Kidney (tissue), 14 donors: Measurements from ENCODE around the gene HK1. TPM values are rescaled to one million over a fixed set of nuclear protein-coding genes. Genes with fewer than 3 reads are reported as not detected.
A peak's percentile ranks its signal among the peaks of the same experiment; 100 is the strongest.
"Not testable (repeated sequence)": the region's sequence is repeated elsewhere in the genome, so short reads cannot be mapped to it uniquely, and the experiment has no call there.

Experiments
- DNase-seq, 5 donors: peaks; one replicate each; pipeline ENCODE4 v3.0.0-alpha.2; 2013 to 2020
- FAIRE-seq: peaks from 2 replicates; lab custom pipeline; 2012; peaks lifted over from hg19 to GRCh38; lab: Jason Lieb, UNC
- H3K27ac ChIP-seq, 2 donors: one replicate each; pipeline ENCODE4 v1.7.0; 2013; ENCODE audit warnings: low read depth in 2 of 2, low read length in 2 of 2, inconsistent platforms in 1 of 2
- H3K27me3 ChIP-seq: one replicate; pipeline ENCODE4 v1.7.1; 2013; ENCODE audit warnings: low read length, inconsistent platforms; ENCODE audit not compliant: control insufficient read depth, insufficient read depth
- H3K36me3 ChIP-seq, 3 donors: one replicate each; pipeline versions ENCODE4 v1.7.0 to v1.7.1; 2013; ENCODE audit warnings: low read length in 3 of 3, control low read depth in 1 of 3, inconsistent platforms in 1 of 3; ENCODE audit not compliant: insufficient read depth in 3 of 3, control insufficient read depth in 2 of 3
- H3K4me1 ChIP-seq, 3 donors: one replicate each; pipeline versions ENCODE4 v1.7.0 to v1.7.1; 2013; ENCODE audit warnings: low read length in 3 of 3, inconsistent platforms in 1 of 3, low read depth in 1 of 3; ENCODE audit not compliant: control insufficient read depth in 2 of 3, insufficient read depth in 2 of 3
- H3K4me3 ChIP-seq, 3 donors: one replicate each; pipeline versions ENCODE4 v1.7.0 to v1.8.1; 2013; ENCODE audit warnings: low read length in 3 of 3, control low read depth in 1 of 3, inconsistent platforms in 1 of 3
- H3K9ac ChIP-seq, 3 donors: one replicate each; pipeline versions ENCODE4 v1.7.0 to v1.7.1; 2013; ENCODE audit warnings: low read length in 3 of 3, control low read depth in 1 of 3, inconsistent platforms in 1 of 3
- H3K9me3 ChIP-seq, 3 donors: one replicate each; pipeline versions ENCODE4 v1.7.0 to v1.7.1; 2013; ENCODE audit warnings: low read length in 3 of 3, control low read depth in 1 of 3, inconsistent platforms in 1 of 3; ENCODE audit not compliant: control insufficient read depth in 2 of 3, insufficient read depth in 1 of 3
- intact Hi-C: fragments of 100-400 bp; cut with DNase I; formaldehyde crosslinking; loops from one replicate; pipeline ENCODE4 v1.11.1; 2022
- polyA plus RNA-seq: library from polyadenylated mRNA; stranded (reverse); fragments of 350-450 nt; fragmentation: Illumina TruSeq; extraction: RNeasy Lipid Tissue Mini Kit (QIAGEN cat#74804); gene quantifications from one replicate; pipeline ENCODE4 v1.2.3, GENCODE V29; 2014; ENCODE audit warnings: low read depth, low replicate concordance; ENCODE audit not compliant: insufficient read depth
- total RNA-seq: library from RNA; stranded (reverse); fragmentation: NEBNext Ultra II Directional; extraction: Animal tissue kit (Norgen Biotek cat#: 25700); gene quantifications from one replicate; pipeline ENCODE4 v1.2.1, GENCODE V29; 2021
- TF ChIP-seq, protein P1 (sequence below): IDR thresholded peaks from 3 replicates; pipeline ENCODE4 v1.5.1; 2012; ENCODE audit warnings: mild to moderate bottlenecking, moderate library complexity, borderline replicate concordance; ENCODE audit not compliant: insufficient read depth; ENCODE audit errors: extremely low read depth
- donor health status: control.
- donor health status: control.
- donor health status: control.
- donor health status: control.
- donor health status: control.
- donor health status: DM: yes; HTN: yes; CAD: no.
- donor health status: Normal renal cell carcinoma (clear cell type).

HK1 gene
- total and polyA plus RNA-seq, 2 donors from 2014 or later: 35.9 to 84.9 TPM

DNA sequence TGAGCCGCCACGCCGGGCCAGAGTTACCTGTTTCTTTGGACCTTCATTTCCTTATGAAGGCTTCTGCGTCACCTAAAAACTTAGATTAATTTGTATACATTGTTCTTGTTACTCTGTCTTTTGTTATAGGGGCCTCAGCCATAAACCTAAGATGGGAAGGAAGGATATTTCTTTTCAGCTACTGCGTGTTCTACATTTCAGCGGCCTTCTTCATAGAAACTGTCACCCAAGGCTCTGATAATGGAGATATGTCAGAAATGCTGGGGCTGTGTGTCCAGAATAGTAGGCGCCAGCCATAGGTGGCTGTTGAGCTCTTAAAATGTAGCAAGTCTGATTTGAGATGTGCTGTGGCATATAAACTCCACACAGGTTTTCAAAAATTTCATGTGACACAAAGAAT is 52.9 kb downstream of the HK1 start:
- TF ChIP-seq, protein P1, sequence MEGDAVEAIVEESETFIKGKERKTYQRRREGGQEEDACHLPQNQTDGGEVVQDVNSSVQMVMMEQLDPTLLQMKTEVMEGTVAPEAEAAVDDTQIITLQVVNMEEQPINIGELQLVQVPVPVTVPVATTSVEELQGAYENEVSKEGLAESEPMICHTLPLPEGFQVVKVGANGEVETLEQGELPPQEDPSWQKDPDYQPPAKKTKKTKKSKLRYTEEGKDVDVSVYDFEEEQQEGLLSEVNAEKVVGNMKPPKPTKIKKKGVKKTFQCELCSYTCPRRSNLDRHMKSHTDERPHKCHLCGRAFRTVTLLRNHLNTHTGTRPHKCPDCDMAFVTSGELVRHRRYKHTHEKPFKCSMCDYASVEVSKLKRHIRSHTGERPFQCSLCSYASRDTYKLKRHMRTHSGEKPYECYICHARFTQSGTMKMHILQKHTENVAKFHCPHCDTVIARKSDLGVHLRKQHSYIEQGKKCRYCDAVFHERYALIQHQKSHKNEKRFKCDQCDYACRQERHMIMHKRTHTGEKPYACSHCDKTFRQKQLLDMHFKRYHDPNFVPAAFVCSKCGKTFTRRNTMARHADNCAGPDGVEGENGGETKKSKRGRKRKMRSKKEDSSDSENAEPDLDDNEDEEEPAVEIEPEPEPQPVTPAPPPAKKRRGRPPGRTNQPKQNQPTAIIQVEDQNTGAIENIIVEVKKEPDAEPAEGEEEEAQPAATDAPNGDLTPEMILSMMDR: no peak
- H3K36me3 ChIP-seq: no peaks in the 10 kb centered on the region
- H3K9ac ChIP-seq: no peak overlapping the region
- H3K27ac ChIP-seq: no peak overlapping the region
- DNase-seq (peak in 1 of 5 donors; percentile 0), FAIRE-seq (no peak)
- intact Hi-C loops: no loop called here
- peaks cover 0 to 34% (median 29%) of the 10 kb centered on the region in 3 donors for H3K4me1 ChIP-seq
- no peaks in the 10 kb centered on the region for H3K9me3 ChIP-seq
- no peaks in the 10 kb centered on the region for H3K27me3 ChIP-seq
- no peak overlapping the region for H3K4me3 ChIP-seq

DNA sequence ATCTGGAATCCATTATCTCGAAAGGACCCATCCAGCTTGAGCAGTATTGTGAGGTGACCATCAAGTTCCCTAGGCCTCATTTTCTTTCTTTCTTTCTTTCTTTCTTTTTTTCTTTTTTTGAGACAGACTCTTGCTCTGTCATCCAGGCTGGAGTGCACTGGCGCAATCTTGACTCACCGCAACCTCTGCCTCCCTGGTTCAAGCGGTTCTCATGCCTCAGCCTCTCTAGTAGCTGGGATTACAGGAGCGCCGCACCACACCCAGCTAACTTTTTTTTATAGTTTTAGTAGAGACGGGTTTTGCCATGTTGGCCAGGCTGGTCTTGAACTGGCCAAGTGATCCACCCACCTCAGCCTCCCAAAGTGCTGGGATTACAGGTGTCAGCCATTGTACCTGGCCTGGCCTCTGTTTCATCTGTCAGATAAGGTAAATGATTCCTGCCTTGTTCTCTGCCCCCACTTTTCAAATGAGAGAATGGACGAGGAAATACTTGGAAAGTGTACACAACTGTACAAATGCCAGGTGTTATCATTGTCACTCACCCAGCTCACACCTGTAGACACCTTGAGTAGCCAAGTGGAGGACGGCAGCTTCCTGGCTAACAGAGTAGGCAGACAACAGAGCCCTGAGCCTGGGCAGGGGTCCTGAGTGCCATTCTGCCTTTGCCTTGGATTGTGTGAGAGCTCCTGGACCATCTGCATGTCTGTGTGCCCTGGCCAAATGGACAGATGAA is 54.1 kb downstream of the HK1 start:
- Histone ChIP-seq H3K27ac (peak overlapping the region; percentile 48 to 87), H3K9ac (peak overlapping the region in 2 of 3 donors; percentile 17 to 57), H3K27me3 (no peaks in the 10 kb centered on the region), H3K36me3 (no peaks in the 10 kb centered on the region), H3K4me3 (no peak overlapping the region), H3K9me3 (no peaks in the 10 kb centered on the region), H3K4me1 (peaks cover 0 to 39% (median 35%) of the 10 kb centered on the region in 3 donors)
- intact Hi-C loops: no loop called here
- peak in 1 of 5 donors; percentile 41 for DNase-seq
- TF ChIP-seq, protein P1: no peak
- FAIRE-seq: no peak

DNA sequence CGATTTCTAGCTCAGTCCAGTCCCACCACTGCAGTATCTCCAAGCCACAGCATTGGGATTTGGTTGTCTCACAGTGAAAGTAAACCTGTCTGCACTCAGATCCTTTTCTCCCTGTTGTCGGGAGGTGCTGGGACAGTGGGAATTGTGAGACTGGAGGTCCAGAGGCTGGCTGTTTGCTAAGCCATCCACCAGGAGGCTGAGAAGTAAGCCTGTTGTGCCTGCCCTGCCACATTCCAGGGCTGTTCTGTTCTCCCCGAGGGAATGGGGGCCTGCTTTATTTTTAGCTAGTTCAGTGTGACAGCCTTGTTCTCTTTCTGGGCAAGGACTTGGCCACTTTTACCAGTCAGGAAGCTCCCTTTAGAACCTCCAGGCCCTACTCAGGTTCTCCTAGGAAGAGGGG is 54.9 kb downstream of the HK1 start:
- intact Hi-C loops: no loop called here
- TF ChIP-seq, protein P1: no peak
- no peaks in the 10 kb centered on the region for H3K9me3 ChIP-seq
- H3K36me3 ChIP-seq: no peaks in the 10 kb centered on the region
- DNase-seq (peak; percentile 67 to 79 (median 76)), FAIRE-seq (no peak)
- H3K27ac ChIP-seq: peak overlapping the region; percentile 60 to 87
- no peak overlapping the region for H3K4me3 ChIP-seq
- peak overlapping the region in 2 of 3 donors; percentile 17 to 57 for H3K9ac ChIP-seq
- H3K27me3 ChIP-seq: no peaks in the 10 kb centered on the region
- H3K4me1 ChIP-seq: peaks cover 0 to 41% (median 39%) of the 10 kb centered on the region in 3 donors

DNA sequence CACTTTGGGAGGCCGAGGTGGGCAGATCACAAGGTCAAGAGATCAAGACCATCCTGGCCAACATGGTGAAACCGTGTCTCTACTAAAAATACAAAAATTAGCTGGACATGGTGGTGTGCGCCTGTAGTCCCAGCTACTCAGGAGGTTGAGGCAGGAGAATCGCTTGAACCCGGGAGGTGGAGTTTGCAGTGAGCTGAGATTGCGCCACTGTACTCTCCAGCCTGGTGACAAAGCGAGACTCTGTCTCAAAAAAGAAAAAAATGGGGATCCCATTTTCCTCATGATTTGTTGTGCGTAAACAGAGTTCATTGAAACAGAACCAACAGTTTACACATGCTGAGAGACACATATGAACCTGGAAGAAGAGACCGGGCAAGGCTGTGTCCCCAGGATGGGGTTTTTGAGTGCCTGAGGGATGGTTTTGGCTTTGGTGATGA is 55.6 kb downstream of the HK1 start:
- H3K9me3 ChIP-seq, H3K27me3 ChIP-seq, FAIRE-seq, H3K36me3 ChIP-seq, intact Hi-C loops, DNase-seq, H3K9ac ChIP-seq, H3K4me3 ChIP-seq: not testable (repeated sequence)
- peak overlapping the region; percentile 81 to 87 for H3K27ac ChIP-seq
- peaks cover 0 to 48% (median 42%) of the 10 kb centered on the region in 3 donors for H3K4me1 ChIP-seq
